AG04450 (cell line): ENCODE results near the gene HIPK2. TPM values are rescaled to one million over a fixed set of nuclear protein-coding genes. Genes with fewer than 3 reads are reported as not detected.

Experiments
- CTCF ChIA-PET: fragments of 300-600, 350-600 bp; formaldehyde crosslinking; extraction: SDS; loops from one replicate; lab custom pipeline; 2022; ENCODE audit warnings: antibody characterized with exemption, inconsistent platforms; lab: Charles Lee
- POLR2A ChIA-PET: fragments of 350-600 bp; formaldehyde crosslinking; extraction: SDS; loops from one replicate; lab custom pipeline; 2021; ENCODE audit warnings: antibody characterized with exemption, inconsistent platforms; lab: Yijun Ruan, JAX
- DNase-seq: peaks from one replicate; pipeline ENCODE4 v3.0.0-alpha.2; 2011; ENCODE audit warnings: low read depth, low spot score
- H3K27ac ChIP-seq: one replicate; pipeline ENCODE4 v1.5.1; 2012; ENCODE audit warnings: low read depth, low read length, control low read depth
- H3K27me3 ChIP-seq: one replicate; pipeline ENCODE4 v1.6.0; 2012; ENCODE audit warnings: low read length; ENCODE audit not compliant: control insufficient read depth, insufficient read depth
- H3K4me3 ChIP-seq: 2 replicates; pipeline ENCODE4 v1.5.1; 2011; ENCODE audit warnings: mild to moderate bottlenecking, low read depth, low read length, control low read depth
- H3K9me3 ChIP-seq: 2 replicates; pipeline ENCODE4 v1.5.1; 2012; ENCODE audit warnings: low read length; ENCODE audit not compliant: control insufficient read depth, insufficient read depth
- CTCF ChIP-seq: IDR thresholded peaks from 2 replicates; pipeline ENCODE4 v1.5.1; 2011; ENCODE audit warnings: low read depth, low read length, control low read depth, inconsistent platforms
- polyA plus RNA-seq: library from polyadenylated mRNA; depleted of rRNA; stranded (reverse); fragments of >200 nt; gene quantifications from 2 replicates; pipeline ENCODE4 v1.2.3, GENCODE V29; 2011

Gene HIPK2
- polyA plus RNA-seq, 1 experiment: 61.4 TPM

- no peak overlapping the region for H3K27ac ChIP-seq
Observed at GRCh38 chr7:139702811-139703486, 74.8 kb downstream of the HIPK2 start.

GRCh38 chr7:139702313-139702731 lies 75.5 kb downstream of the HIPK2 start:
- Histone ChIP-seq H3K4me3 (no peak overlapping the region), H3K27me3 (no peaks in the 10 kb centered on the region), H3K27ac (no peak overlapping the region), H3K9me3 (no peaks in the 10 kb centered on the region; the same call in 1 of the 2 replicates)
- TF ChIP-seq CTCF: no peak
- POLR2A ChIA-PET: interaction anchor here (0.6 kb wide), 1 partner anchor 61 kb away, joined by 3 read pairs; no protein-coding TSS in a partner anchor
- no peak for DNase-seq
- CTCF ChIA-PET: no interaction called here

More at GRCh38 chr7:139702811-139703486, 74.8 kb downstream of the HIPK2 start:
- no peak for TF ChIP-seq CTCF
- Histone ChIP-seq H3K27me3 (no peaks in the 10 kb centered on the region), H3K4me3 (no peak overlapping the region), H3K9me3 (no peaks in the 10 kb centered on the region; the same call in 1 of the 2 replicates)
- no peak for DNase-seq
- ChIA-PET CTCF (no interaction called here), POLR2A (interaction anchor here (0.6 kb wide), 1 partner anchor 60 kb away, joined by 3 read pairs; no protein-coding TSS in a partner anchor)

GRCh38 chr7:139701908-139702307 lies 75.9 kb downstream of the HIPK2 start:
- no peak for TF ChIP-seq CTCF
- ChIA-PET POLR2A (no interaction called here), CTCF (no interaction called here)
- Histone ChIP-seq H3K4me3 (no peak overlapping the region), H3K27me3 (no peaks in the 10 kb centered on the region), H3K9me3 (no peaks in the 10 kb centered on the region; the same call in 1 of the 2 replicates), H3K27ac (no peak overlapping the region)
- no peak for DNase-seq

- CTCF ChIA-PET: no interaction called here
- Histone ChIP-seq H3K4me3 (no peak overlapping the region), H3K27ac (no peak overlapping the region), H3K27me3 (no peaks in the 10 kb centered on the region), H3K9me3 (no peaks in the 10 kb centered on the region; the same call in 1 of the 2 replicates)
- DNase-seq: no peak
- no peak for TF ChIP-seq CTCF
- POLR2A ChIA-PET: no interaction called here
Observed at GRCh38 chr7:139700505-139701235, 77.1 kb downstream of the HIPK2 start.
